Measurements from ENCODE around the gene MEGF11.

DNA sequence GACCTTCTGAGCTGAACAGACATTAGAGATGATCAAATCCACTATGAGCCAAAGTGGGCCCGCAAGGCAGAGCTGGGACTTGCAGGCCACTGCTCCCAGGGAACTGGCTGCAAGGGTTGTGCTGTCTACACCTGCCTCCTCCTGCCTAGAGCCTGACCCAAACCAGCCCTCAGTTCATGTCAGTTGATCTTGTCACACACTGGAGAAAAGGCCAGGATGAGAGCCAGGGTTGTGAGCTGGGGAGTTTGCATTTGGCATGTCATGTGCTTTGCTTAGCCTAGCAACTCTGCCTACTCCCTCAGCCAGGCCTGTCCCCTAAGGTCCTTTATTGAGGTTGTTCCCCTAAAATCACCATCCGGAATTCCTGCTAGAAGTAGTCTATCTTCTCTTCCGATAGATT, 316.5 kb downstream of the MEGF11 start:
- TF ChIP-seq OSR1 (CRISPR knock-in tag; IDR thresholded peaks at IDR 0.05) = no peak
- no peak for TF ChIP-seq CSDC2 (CRISPR knock-in tag; IDR thresholded peaks at IDR 0.05)
- TF ChIP-seq, protein P1, sequence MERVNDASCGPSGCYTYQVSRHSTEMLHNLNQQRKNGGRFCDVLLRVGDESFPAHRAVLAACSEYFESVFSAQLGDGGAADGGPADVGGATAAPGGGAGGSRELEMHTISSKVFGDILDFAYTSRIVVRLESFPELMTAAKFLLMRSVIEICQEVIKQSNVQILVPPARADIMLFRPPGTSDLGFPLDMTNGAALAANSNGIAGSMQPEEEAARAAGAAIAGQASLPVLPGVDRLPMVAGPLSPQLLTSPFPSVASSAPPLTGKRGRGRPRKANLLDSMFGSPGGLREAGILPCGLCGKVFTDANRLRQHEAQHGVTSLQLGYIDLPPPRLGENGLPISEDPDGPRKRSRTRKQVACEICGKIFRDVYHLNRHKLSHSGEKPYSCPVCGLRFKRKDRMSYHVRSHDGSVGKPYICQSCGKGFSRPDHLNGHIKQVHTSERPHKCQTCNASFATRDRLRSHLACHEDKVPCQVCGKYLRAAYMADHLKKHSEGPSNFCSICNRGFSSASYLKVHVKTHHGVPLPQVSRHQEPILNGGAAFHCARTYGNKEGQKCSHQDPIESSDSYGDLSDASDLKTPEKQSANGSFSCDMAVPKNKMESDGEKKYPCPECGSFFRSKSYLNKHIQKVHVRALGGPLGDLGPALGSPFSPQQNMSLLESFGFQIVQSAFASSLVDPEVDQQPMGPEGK (CRISPR knock-in tag; IDR thresholded peaks at IDR 0.05; ENCODE audit: borderline replicate concordance) = no peak
- TF ChIP-seq RARB (CRISPR knock-in tag; IDR thresholded peaks at IDR 0.05) = no peak
- TF ChIP-seq, protein P2, sequence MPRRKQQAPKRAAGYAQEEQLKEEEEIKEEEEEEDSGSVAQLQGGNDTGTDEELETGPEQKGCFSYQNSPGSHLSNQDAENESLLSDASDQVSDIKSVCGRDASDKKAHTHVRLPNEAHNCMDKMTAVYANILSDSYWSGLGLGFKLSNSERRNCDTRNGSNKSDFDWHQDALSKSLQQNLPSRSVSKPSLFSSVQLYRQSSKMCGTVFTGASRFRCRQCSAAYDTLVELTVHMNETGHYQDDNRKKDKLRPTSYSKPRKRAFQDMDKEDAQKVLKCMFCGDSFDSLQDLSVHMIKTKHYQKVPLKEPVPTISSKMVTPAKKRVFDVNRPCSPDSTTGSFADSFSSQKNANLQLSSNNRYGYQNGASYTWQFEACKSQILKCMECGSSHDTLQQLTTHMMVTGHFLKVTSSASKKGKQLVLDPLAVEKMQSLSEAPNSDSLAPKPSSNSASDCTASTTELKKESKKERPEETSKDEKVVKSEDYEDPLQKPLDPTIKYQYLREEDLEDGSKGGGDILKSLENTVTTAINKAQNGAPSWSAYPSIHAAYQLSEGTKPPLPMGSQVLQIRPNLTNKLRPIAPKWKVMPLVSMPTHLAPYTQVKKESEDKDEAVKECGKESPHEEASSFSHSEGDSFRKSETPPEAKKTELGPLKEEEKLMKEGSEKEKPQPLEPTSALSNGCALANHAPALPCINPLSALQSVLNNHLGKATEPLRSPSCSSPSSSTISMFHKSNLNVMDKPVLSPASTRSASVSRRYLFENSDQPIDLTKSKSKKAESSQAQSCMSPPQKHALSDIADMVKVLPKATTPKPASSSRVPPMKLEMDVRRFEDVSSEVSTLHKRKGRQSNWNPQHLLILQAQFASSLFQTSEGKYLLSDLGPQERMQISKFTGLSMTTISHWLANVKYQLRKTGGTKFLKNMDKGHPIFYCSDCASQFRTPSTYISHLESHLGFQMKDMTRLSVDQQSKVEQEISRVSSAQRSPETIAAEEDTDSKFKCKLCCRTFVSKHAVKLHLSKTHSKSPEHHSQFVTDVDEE (CRISPR knock-in tag; IDR thresholded peaks at IDR 0.05) = no peak
- TF ChIP-seq, protein P3, sequence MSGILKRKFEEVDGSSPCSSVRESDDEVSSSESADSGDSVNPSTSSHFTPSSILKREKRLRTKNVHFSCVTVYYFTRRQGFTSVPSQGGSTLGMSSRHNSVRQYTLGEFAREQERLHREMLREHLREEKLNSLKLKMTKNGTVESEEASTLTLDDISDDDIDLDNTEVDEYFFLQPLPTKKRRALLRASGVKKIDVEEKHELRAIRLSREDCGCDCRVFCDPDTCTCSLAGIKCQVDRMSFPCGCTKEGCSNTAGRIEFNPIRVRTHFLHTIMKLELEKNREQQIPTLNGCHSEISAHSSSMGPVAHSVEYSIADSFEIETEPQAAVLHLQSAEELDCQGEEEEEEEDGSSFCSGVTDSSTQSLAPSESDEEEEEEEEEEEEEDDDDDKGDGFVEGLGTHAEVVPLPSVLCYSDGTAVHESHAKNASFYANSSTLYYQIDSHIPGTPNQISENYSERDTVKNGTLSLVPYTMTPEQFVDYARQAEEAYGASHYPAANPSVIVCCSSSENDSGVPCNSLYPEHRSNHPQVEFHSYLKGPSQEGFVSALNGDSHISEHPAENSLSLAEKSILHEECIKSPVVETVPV (CRISPR knock-in tag; IDR thresholded peaks at IDR 0.05) = no peak
- TF ChIP-seq GLIS3 (CRISPR knock-in tag; IDR thresholded peaks at IDR 0.05) = no peak
- TF ChIP-seq, protein P4, sequence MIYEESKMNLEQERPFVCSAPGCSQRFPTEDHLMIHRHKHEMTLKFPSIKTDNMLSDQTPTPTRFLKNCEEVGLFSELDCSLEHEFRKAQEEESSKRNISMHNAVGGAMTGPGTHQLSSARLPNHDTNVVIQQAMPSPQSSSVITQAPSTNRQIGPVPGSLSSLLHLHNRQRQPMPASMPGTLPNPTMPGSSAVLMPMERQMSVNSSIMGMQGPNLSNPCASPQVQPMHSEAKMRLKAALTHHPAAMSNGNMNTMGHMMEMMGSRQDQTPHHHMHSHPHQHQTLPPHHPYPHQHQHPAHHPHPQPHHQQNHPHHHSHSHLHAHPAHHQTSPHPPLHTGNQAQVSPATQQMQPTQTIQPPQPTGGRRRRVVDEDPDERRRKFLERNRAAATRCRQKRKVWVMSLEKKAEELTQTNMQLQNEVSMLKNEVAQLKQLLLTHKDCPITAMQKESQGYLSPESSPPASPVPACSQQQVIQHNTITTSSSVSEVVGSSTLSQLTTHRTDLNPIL (CRISPR knock-in tag; IDR thresholded peaks at IDR 0.05; ENCODE audit: low read depth) = no peak
- TF ChIP-seq SNAI2 (CRISPR knock-in tag; IDR thresholded peaks at IDR 0.05) = no peak
- no peak for TF ChIP-seq ZFP3 (CRISPR knock-in tag; IDR thresholded peaks at IDR 0.05)
- TF ChIP-seq ZNF8 (CRISPR knock-in tag; IDR thresholded peaks at IDR 0.05) = no peak
